SKM-1 (cell line): ENCODE results near the gene PLCB4.

Experiments
- DNase-seq: peaks from one replicate; lab custom pipeline; 2025; ENCODE audit not compliant: unreplicated experiment; lab: John Stamatoyannopoulos, UW

The PLCB4 gene

GRCh38 chr20:9100691-9101090, 31.8 kb downstream of the PLCB4 start:
- DNase-seq: no peak

GRCh38 chr20:9102456-9102855, 33.6 kb downstream of the PLCB4 start:
- DNase-seq: no peak

DNA sequence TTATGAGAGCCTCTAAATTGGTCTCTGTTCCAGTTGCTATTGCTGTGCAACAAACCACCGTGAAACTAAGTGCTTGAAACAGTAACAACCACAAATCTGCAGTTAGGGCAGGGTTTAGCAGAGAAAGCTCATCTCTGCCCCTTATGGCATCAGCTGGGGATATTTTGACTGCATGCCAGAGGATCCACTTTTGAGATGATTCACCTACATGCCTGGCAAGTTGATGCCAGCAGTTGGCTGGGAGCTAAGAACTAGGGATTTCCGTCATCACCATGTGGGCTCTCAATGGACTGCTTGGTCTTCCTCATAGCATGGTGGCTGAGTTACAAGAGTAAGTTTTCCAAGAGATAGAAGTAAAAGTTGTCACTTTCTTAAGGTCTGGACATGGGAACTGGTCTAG, 35.1 kb downstream of the PLCB4 start:
- no peak for DNase-seq

GRCh38 chr20:9108260-9108659, 39.4 kb downstream of the PLCB4 start:
- no peak for DNase-seq

GRCh38 chr20:9109566-9109965, 40.7 kb downstream of the PLCB4 start:
- DNase-seq: no peak

DNA sequence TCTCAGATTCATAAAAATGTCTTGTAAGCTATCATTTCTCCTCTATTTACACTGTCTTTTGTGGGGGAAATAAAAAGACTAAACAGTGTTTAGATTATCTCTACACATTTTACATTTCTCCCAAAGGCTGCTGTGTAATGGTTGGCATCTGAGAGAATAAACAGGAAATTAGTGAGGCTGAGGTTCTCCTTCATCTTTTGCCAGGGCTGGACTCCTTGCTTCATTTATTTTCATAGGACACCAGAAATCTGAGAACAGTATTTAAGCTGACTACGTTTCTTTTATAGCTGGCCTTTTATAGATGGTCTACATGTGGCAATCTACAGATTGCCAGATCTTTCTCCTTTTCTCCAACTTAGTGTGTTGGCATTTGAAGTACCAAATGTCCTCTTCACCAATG, 41.5 kb downstream of the PLCB4 start:
- DNase-seq: no peak

- DNase-seq: no peak
Measured at GRCh38 chr20:9110916-9111432, 42.1 kb downstream of the PLCB4 start.

- no peak for DNase-seq
Measured at GRCh38 chr20:9112541-9113515, 43.9 kb downstream of the PLCB4 start.

DNA sequence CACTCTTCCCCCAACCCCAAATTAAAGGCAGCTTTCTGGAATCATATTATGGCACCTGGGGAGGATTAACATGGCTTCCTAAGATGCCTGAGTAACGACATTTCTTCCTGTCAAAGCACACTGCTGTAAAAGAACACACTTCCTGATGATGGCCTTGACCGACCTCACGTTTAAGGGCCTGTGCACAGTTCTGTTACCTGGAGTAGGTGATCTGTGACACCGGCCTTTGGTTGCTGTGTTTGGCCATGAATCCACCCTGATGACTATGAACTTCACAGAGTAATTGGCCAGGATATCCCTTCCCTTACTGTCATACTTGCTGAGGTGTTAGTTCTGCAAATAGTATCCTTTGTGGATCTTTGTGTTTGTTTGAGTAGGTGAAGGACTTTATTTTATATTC, 45.8 kb downstream of the PLCB4 start:
- DNase-seq: no peak

DNA sequence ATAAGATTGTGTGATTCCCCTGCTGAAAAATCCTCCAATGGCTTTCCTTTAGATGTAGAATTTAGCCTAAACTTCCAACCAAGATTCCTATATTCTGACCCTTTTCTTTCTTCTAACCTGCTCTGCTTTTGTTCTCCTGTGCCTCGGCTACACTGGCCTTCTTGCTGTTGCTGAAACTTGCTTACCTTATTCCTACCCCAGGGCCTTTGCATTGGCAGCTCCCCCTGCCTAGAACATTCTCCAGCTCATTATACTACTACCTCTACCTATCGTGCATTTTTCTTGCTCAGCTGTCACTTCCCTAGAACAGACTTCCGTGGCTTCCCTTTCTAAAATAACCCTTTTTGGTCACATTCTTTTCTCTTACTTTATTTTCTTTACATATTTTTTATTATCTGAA, 48.7 kb downstream of the PLCB4 start:
- DNase-seq: no peak

- DNase-seq: no peak
Measured at GRCh38 chr20:9119776-9120175, 50.9 kb downstream of the PLCB4 start.

DNA sequence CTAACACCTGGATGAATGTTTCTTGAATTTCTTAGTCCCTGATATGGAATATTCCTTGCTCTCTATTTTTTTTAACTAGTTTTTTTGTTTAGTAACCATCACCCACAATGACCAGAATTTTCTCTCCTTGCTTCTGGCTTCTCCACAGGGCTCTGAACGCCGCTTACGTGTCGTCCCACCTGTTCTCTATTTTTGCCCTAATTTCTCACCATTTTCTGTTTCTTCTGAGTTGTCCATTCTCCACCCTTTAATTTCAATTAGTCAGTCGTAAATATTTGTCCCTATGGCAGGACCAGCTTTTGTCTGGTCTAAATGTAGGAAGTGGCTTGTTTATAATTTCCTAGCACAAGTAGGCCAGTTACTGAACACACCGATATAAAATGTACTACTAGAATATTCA, 52.3 kb downstream of the PLCB4 start:
- no peak for DNase-seq

DNA sequence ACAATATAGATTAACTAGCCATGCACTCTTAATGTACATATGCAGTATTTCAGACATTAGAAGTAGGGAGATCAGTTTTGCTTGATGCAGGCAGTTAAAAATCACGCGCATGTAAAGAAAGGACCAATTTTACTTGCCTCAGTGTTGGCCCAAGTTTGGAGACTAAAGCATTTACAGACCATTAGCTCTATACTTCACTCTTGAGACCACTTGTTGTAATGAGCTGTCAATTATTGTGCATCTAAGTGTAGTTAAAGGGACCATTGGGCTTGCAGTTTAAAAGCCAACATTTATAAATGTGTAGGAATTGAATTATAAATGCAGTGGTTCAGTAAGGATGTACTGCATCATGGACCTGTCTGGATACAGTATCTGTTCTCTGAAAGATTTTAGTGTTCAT, 53.7 kb downstream of the PLCB4 start:
- no peak for DNase-seq

DNA sequence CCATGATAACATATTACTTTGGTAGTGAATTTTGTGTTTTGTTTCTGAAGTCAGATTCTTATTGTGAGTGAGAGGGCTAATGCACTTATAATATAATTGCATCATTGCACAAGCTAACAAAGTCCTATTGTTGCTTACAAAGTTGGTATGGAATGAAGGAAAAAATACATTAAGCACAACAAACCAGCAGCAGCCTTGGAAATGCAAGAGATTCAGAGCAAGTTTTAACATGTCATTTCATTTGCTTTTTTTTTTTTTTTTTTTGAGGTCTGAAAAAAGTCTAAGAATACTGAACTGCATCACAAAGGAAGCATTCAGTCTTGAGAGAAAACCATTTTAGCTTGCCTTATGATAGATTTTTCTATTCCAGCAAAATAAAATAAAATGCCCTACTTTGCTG, 57.6 kb downstream of the PLCB4 start:
- DNase-seq: no peak

- DNase-seq: no peak
Measured at GRCh38 chr20:9128568-9128967, 59.7 kb downstream of the PLCB4 start.

DNA sequence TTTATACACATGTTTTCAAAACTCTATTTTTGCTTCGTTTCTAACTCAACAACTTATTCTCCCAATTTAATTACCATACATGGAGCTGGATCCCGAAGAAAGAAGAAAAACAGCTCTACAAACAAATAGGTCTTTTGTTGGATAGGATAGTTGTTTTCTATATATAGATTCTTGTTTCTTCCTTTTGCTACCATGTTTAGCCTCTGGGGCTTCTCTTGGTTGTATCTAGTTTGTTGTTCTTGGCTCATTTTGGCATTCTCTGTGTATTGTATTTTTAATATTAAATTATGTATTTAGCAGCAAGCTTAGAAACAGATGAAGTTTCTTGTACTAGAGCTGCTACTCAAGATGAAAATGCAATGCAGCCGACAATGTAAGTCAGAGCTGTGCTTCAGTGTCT, 60.9 kb downstream of the PLCB4 start:
- DNase-seq: no peak

DNA sequence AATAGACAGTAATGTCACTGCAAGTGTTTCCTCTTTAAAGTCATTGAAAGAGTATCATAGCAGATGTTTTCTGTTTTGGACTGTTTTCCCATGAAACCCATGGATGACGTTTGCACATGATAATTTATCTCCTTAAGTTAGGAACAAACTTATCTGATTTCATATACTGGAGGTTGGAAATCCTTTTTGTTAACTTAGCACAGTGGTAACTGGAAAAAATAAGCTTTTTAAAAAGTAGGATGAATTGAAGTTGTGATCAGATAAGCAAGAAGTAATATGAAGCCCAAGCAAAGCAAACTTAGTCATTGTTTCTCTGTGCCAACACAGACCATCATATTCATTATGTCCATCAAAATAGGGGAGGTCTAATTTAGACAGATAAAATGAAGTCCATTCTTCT, 61.6 kb downstream of the PLCB4 start:
- DNase-seq: no peak

DNA sequence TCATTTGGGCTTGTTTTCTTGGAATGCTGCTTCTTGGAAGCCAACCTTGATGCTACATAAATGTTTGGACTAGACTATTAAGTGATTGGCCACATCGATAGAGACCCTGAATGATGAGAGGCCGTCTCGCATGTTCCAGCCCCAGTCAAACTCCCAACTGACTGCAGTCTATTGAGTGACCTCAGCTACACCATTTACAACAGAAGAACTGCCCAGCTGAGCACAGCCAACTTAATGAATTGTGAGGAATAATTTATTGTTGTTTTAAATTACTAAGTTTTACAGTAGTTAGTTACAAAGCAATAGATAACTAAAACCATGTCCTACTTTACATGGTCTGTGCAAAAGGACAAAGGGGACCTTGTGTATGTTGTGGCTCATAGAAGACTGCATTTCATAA, 63.0 kb downstream of the PLCB4 start:
- DNase-seq: no peak

- no peak for DNase-seq
Measured at GRCh38 chr20:9134346-9134745, 65.5 kb downstream of the PLCB4 start.

GRCh38 chr20:9136114-9136513, 67.2 kb downstream of the PLCB4 start:
- DNase-seq: no peak

GRCh38 chr20:9137001-9137400, 68.1 kb downstream of the PLCB4 start:
- DNase-seq: no peak

GRCh38 chr20:9139106-9139833, 70.4 kb downstream of the PLCB4 start:
- no peak for DNase-seq
